GM12801 (cell line): Measurements from ENCODE around the gene ITPRID1.

Experiments used
- CTCF ChIP-seq: IDR thresholded peaks from one replicate; pipeline ENCODE4 v1.5.1; 2011; ENCODE audit warnings: control low read depth; ENCODE audit not compliant: insufficient read length; ENCODE audit errors: extremely low read depth

Gene ITPRID1

GRCh38 chr7:31513790-31514189 is at the start of gene ITPRID1:
Gene ITPRID1, plus strand, starts transcription at chr7:31514090. Its CDS starts 38,935 bp downstream, at chr7:31553025.
- no peak for TF ChIP-seq CTCF

GRCh38 chr7:31464601-31465000 is 49.3 kb upstream of the ITPRID1 start:
- no peak for TF ChIP-seq CTCF

- TF ChIP-seq CTCF: no peak
Measured at GRCh38 chr7:31465285-31465684, 48.6 kb upstream of the ITPRID1 start.

- TF ChIP-seq CTCF: no peak
Measured at GRCh38 chr7:31466036-31466435, 47.9 kb upstream of the ITPRID1 start.

- TF ChIP-seq CTCF: no peak
Measured at GRCh38 chr7:31475368-31475767, 38.5 kb upstream of the ITPRID1 start.

GRCh38 chr7:31476073-31476745 is 37.7 kb upstream of the ITPRID1 start:
- no peak for TF ChIP-seq CTCF

GRCh38 chr7:31476941-31477677 is 36.8 kb upstream of the ITPRID1 start:
- no peak for TF ChIP-seq CTCF
